SK-N-SH (cell line): ENCODE measurements around the gene KLHL25.

ENCODE experiments used
- CTCF ChIP-seq: fragments of 200-600 bp; sonication (generic); IDR thresholded peaks from 2 replicates; pipeline ENCODE4 v1.6.1; 2017; ENCODE audit warnings: antibody characterized with exemption, mild to moderate bottlenecking, moderate library complexity
- RAD21 ChIP-seq: IDR thresholded peaks from 2 replicates; pipeline ENCODE4 v1.6.1; 2012; ENCODE audit warnings: mild to moderate bottlenecking, low read length

GRCh38 chr15:85725019-85725418, 69.7 kb downstream of the KLHL25 start:
- TF ChIP-seq RAD21 (no peak), CTCF (no peak)
